Omental fat pad (tissue), 4 donors: ENCODE results near the gene HLA-E. TPM values are rescaled to one million over a fixed set of nuclear protein-coding genes. Genes with fewer than 3 reads are reported as not detected.
A peak's percentile ranks its signal among the peaks of the same experiment; 100 is the strongest.
"Not testable (repeated sequence)": the region's sequence is repeated elsewhere in the genome, so short reads cannot be mapped to it uniquely, and the experiment has no call there.

Experiments used
- ATAC-seq: fragments of 150-250 bp; one replicate; pipeline ENCODE4 v1.9.1; 2016; ENCODE audit warnings: mild to moderate bottlenecking, moderate library complexity; ENCODE audit not compliant: low FRiP score
- DNase-seq: peaks from one replicate; pipeline ENCODE4 v3.0.0-alpha.2; 2019; ENCODE audit warnings: low spot score
- CTCF ChIP-seq, 3 donors: fragments of 450-650 bp; IDR thresholded peaks; one replicate each; pipeline ENCODE4 v1.5.1; 2016 to 2017; ENCODE audit warnings: antibody characterized with exemption in 3 of 3, mild to moderate bottlenecking in 3 of 3, moderate library complexity in 2 of 3
- total RNA-seq, 4 donors: library from RNA; depleted of rRNA; stranded (reverse); fragments of >200 nt; gene quantifications; one replicate each; pipeline ENCODE4 v1.1.0, GENCODE V29; 2016

Gene HLA-E
- total RNA-seq, 4 donors from 2014 or later = 562 to 1,653 (median 781) TPM

DNA sequence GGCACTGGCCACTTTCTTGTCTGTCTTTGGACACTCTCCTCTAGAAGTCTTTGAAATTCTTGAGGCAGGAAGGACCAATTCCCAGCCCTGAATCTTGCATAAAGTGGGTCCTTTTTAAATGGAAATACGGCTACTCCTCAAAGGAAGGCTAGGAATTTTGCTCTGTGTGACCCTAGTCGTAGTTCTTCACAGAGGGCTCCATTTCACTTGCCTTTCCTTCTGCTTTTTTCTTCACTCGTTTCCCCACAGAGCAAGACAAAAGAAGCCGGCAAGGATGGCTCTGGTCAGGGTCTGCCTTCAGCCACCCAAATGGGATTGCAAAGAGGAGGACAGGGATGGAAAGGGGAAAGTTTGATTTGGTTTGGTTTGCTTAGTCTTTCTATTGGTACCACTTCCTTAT, 25.8 kb downstream of the HLA-E start:
- no peak for ATAC-seq
- TF ChIP-seq CTCF (IDR thresholded peaks at IDR 0.05) = no peak
- DNase-seq = no peak

- no peak for TF ChIP-seq CTCF (IDR thresholded peaks at IDR 0.05)
- peak; percentile 98 for ATAC-seq
- peak; percentile 73 for DNase-seq
These were observed 26.8 kb downstream of the HLA-E start for GRCh38 chr6:30515944-30516753.

- ATAC-seq, DNase-seq: not testable (repeated sequence)
These were observed 27.4 kb downstream of the HLA-E start for GRCh38 chr6:30516754-30517076.

- DNase-seq, ATAC-seq: not testable (repeated sequence)
These were observed 28.6 kb downstream of the HLA-E start for GRCh38 chr6:30517767-30518504.

- not testable (repeated sequence) for ATAC-seq, DNase-seq
These were observed 29.3 kb downstream of the HLA-E start for GRCh38 chr6:30518505-30519145.

- DNase-seq (no peak), ATAC-seq (no peak)
- no peak for TF ChIP-seq CTCF (IDR thresholded peaks at IDR 0.05)
These were observed 31.2 kb downstream of the HLA-E start for GRCh38 chr6:30520522-30520921.

DNA sequence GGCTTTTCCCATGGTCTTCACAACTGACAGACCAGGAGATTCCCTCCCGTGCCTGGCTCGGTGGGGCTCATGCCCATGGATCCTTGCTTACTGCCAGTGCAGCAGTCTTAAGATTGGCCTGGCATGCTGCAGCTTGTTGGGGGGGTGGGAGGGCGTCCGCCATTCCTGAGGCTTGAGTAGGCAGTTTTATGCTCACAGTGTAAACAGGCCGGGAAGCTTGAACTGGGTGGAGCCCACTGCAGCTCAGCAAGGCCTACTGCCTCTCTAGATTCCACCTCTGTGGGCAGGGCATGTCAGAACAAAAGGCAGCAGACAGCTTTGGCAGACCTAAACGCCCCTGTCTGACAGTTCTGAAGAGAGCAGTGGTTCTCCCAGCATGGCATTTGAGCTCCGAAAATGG, 31.8 kb downstream of the HLA-E start:
- ATAC-seq, DNase-seq: not testable (repeated sequence)

DNA sequence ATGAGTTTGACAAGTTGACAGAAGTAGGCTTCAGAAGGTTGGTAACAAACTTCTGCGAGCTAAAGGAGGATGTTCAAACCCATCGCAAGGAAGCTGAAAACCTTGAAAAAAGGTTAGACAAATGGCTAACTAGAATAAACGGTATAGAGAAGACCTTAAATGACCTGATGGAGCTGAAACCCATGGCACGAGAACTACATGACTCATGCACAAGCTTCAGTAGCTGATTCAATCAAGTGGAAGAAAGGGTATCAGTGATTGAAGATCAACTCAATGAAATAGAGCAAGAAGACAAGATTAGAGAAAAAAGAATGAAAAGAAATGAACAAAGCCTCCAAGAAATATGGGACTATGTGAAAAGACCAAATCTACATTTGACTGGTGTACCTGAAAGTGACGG, 32.6 kb downstream of the HLA-E start:
- DNase-seq, ATAC-seq: not testable (repeated sequence)

DNA sequence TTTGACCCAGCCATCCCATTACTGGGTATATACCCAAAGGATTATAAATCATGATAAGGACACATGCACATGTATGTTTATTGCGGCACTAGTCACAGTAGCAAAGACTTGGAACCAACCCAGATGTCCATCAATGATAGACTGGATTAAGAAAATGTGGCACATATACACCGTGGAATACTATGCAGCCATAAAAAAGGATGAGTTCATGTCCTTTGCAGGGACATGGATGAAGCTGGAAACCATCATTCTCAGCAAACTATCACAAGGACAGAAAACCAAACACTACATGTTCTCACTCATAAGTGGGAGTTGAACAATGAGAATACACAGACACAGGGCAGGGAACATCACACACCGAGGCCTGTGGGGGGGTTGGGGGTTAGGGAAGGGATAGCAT, 37.1 kb downstream of the HLA-E start:
- not testable (repeated sequence) for DNase-seq, ATAC-seq

GRCh38 chr6:30529349-30529875, 40.1 kb downstream of the HLA-E start:
- not testable (repeated sequence) for DNase-seq

More at GRCh38 chr6:30529349-30529875, 40.1 kb downstream of the HLA-E start:
- not testable (repeated sequence) for ATAC-seq
